HepG2 (cell line): ENCODE measurements around the gene SLC35B1. TPM values are rescaled to one million over a fixed set of nuclear protein-coding genes. Genes with fewer than 3 reads are reported as not detected.

Source experiments
- DRAP1 ChIP-seq: IDR thresholded peaks from 2 replicates; pipeline ENCODE4 v1.6.1; 2016; ENCODE audit warnings: missing genetic modification reagents, missing compliant biosample characterization
- ELF4 ChIP-seq: sonication (generic); formaldehyde crosslinking; IDR thresholded peaks from 2 replicates; pipeline ENCODE4 v1.5.0; 2020; ENCODE audit warnings: missing genetic modification reagents, mild to moderate bottlenecking, moderate library complexity, borderline replicate concordance
- FOXA3 ChIP-seq: IDR thresholded peaks from 2 replicates; pipeline ENCODE4 v1.6.1; 2016; ENCODE audit warnings: missing genetic modification reagents, missing compliant biosample characterization
- GATA4 ChIP-seq: sonication (generic); IDR thresholded peaks from 2 replicates; pipeline ENCODE4 v1.6.1; 2016; ENCODE audit warnings: antibody characterized with exemption, low read depth, borderline replicate concordance
- HMG20A ChIP-seq: IDR thresholded peaks from 2 replicates; pipeline ENCODE4 v1.6.1; 2016; ENCODE audit warnings: borderline replicate concordance
- PATZ1 ChIP-seq: sonication (generic); formaldehyde crosslinking; IDR thresholded peaks from 2 replicates; pipeline ENCODE4 v1.4.0; 2020; ENCODE audit warnings: missing genetic modification reagents
- POLR2AphosphoS2 ChIP-seq: IDR thresholded peaks from 2 replicates; pipeline ENCODE4 v1.6.1; 2011; ENCODE audit warnings: low read depth, low read length, improper control_type of control experiment
- STAT5B ChIP-seq: sonication (generic); formaldehyde crosslinking; IDR thresholded peaks from 2 replicates; pipeline ENCODE4 v1.4.0; 2020; ENCODE audit warnings: missing genetic modification reagents
- ZBTB8A ChIP-seq: sonication (generic); formaldehyde crosslinking; IDR thresholded peaks from 2 replicates; pipeline ENCODE4 v1.4.0; 2020; ENCODE audit warnings: mild to moderate bottlenecking, low read depth, missing genetic modification reagents, borderline replicate concordance
- ZNF280D ChIP-seq: sonication (generic); formaldehyde crosslinking; IDR thresholded peaks from 2 replicates; pipeline ENCODE4 v1.5.1; 2020; ENCODE audit warnings: mild to moderate bottlenecking, missing genetic modification reagents
- ZNF589 ChIP-seq: sonication (generic); formaldehyde crosslinking; conservative IDR thresholded peaks from 2 replicates; pipeline ENCODE4 v1.8.0; 2022; ENCODE audit warnings: mild to moderate bottlenecking, moderate library complexity, missing genetic modification reagents
- ZNF598 ChIP-seq: sonication (generic); formaldehyde crosslinking; IDR thresholded peaks from 2 replicates; pipeline ENCODE4 v1.5.1; 2020; ENCODE audit warnings: mild to moderate bottlenecking, missing genetic modification reagents, borderline replicate concordance
- ZNF605 ChIP-seq: sonication (generic); formaldehyde crosslinking; IDR thresholded peaks from 2 replicates; pipeline ENCODE4 v1.8.0; 2022; ENCODE audit warnings: mild to moderate bottlenecking, missing genetic modification reagents
- ZZZ3 ChIP-seq: sonication (generic); formaldehyde crosslinking; IDR thresholded peaks from 2 replicates; pipeline ENCODE4 v1.4.0; 2020; ENCODE audit warnings: missing genetic modification reagents, mild to moderate bottlenecking, borderline replicate concordance
- polyA plus RNA-seq, 8 experiments: library from polyadenylated mRNA; depleted of rRNA in 3 of 8; stranded (reverse) in 7 of 8; unstranded in 1 of 8; fragments of >200 nt; fragmentation: Illumina TruSeq in 4 of 8; extraction: Trizol in 4 of 8; gene quantifications; 2 replicates each; pipeline versions ENCODE4 v1.2.1 to v1.2.3, GENCODE V29; 2011 to 2016; ENCODE audit warnings: low read depth in 4 of 8, missing spikeins in 1 of 8, mixed read lengths in 1 of 8; ENCODE audit not compliant: insufficient read depth in 1 of 8
- total RNA-seq, 5 experiments: library from RNA; depleted of rRNA; stranded (reverse); fragments of >200 nt; fragmentation: Illumina TruSeq; extraction: Trizol; gene quantifications; 2 replicates each; pipeline ENCODE4 v1.2.3, GENCODE V29; 2016; ENCODE audit warnings: low read depth in 1 of 5
- TF ChIP-seq, protein P1 (sequence below): sonication (generic); formaldehyde crosslinking; IDR thresholded peaks from 2 replicates; pipeline ENCODE4 v1.5.0; 2020; ENCODE audit warnings: mild to moderate bottlenecking, missing genetic modification reagents, borderline replicate concordance

SLC35B1 gene
- total and polyA plus RNA-seq, 2 of the 13 experiments (the other 11 are each of a cell fraction or from before 2014, with no cell fraction given) = 99.6 to 113 TPM

DNA sequence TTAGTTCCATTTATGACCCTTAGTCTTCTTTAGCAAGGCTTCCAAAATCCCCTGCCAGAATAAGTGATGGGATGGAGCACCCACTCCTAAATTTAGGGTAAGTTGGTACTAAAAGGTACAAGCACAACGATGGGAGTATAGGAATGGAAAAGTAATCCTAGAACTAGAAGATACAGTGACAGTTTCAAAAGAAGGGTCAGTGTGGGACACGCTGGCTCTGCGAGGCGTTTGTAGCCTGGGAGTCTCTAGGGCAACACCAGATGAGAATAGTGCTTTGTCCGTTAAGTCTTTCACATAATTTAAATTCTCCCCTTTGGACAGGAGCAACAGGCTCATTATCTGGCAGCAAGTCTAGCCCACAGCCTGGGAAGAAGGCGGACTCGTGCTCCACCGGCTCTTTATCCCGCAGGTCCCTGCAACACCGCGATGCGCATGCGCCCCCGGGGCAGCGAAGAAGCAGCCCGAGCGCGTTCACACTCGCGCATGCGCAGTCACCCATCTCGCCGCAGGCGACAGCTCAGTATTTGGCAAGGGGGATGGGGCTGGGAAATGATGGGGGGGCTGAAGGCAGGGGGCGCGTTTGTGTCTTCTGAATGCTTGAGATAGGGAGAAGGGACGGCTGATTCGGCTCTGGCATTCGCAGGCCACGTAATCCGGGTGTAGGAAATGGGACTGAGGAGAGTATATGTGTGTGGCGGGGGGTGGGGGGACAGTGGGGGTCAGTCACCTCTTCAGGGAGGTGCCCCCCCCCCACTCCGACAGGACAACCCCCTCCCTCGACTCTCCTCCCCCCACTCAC is 30.4 kb downstream of the SLC35B1 start (continued):
- TF ChIP-seq ZNF280D (CRISPR knock-in tag) (no peak), GATA4 (0 out of 2 replicates have a peak, but pooled peaks have one; percentile 14), POLR2AphosphoS2 (no peak), STAT5B (CRISPR knock-in tag) (no peak), FOXA3 (CRISPR knock-in tag) (no peak), ZNF598 (no peak), HMG20A (CRISPR knock-in tag) (no peak), ZZZ3 (CRISPR knock-in tag) (no peak), ELF4 (CRISPR knock-in tag) (peak; percentile 18; the same call in 1 of the 2 replicates), ZBTB8A (CRISPR knock-in tag) (no peak), ZNF589 (no peak), DRAP1 (CRISPR knock-in tag) (peak; percentile 49; the same call in 1 of the 2 replicates), PATZ1 (CRISPR knock-in tag) (no peak; the same call in 1 of the 2 replicates), ZNF605 (peak; percentile 20; the same call in 1 of the 2 replicates)
- TF ChIP-seq, protein P1, sequence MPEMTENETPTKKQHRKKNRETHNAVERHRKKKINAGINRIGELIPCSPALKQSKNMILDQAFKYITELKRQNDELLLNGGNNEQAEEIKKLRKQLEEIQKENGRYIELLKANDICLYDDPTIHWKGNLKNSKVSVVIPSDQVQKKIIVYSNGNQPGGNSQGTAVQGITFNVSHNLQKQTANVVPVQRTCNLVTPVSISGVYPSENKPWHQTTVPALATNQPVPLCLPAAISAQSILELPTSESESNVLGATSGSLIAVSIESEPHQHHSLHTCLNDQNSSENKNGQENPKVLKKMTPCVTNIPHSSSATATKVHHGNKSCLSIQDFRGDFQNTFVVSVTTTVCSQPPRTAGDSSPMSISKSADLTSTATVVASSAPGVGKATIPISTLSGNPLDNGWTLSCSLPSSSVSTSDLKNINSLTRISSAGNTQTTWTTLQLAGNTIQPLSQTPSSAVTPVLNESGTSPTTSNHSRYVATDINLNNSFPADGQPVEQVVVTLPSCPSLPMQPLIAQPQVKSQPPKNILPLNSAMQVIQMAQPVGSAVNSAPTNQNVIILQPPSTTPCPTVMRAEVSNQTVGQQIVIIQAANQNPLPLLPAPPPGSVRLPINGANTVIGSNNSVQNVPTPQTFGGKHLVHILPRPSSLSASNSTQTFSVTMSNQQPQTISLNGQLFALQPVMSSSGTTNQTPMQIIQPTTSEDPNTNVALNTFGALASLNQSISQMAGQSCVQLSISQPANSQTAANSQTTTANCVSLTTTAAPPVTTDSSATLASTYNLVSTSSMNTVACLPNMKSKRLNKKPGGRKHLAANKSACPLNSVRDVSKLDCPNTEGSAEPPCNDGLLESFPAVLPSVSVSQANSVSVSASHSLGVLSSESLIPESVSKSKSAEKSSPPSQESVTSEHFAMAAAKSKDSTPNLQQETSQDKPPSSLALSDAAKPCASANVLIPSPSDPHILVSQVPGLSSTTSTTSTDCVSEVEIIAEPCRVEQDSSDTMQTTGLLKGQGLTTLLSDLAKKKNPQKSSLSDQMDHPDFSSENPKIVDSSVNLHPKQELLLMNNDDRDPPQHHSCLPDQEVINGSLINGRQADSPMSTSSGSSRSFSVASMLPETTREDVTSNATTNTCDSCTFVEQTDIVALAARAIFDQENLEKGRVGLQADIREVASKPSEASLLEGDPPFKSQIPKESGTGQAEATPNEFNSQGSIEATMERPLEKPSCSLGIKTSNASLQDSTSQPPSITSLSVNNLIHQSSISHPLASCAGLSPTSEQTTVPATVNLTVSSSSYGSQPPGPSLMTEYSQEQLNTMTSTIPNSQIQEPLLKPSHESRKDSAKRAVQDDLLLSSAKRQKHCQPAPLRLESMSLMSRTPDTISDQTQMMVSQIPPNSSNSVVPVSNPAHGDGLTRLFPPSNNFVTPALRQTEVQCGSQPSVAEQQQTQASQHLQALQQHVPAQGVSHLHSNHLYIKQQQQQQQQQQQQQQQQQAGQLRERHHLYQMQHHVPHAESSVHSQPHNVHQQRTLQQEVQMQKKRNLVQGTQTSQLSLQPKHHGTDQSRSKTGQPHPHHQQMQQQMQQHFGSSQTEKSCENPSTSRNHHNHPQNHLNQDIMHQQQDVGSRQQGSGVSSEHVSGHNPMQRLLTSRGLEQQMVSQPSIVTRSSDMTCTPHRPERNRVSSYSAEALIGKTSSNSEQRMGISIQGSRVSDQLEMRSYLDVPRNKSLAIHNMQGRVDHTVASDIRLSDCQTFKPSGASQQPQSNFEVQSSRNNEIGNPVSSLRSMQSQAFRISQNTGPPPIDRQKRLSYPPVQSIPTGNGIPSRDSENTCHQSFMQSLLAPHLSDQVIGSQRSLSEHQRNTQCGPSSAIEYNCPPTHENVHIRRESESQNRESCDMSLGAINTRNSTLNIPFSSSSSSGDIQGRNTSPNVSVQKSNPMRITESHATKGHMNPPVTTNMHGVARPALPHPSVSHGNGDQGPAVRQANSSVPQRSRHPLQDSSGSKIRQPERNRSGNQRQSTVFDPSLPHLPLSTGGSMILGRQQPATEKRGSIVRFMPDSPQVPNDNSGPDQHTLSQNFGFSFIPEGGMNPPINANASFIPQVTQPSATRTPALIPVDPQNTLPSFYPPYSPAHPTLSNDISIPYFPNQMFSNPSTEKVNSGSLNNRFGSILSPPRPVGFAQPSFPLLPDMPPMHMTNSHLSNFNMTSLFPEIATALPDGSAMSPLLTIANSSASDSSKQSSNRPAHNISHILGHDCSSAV (CRISPR knock-in tag) = no peak
